ENCODE data around the gene NMT2.

Gene NMT2

DNA sequence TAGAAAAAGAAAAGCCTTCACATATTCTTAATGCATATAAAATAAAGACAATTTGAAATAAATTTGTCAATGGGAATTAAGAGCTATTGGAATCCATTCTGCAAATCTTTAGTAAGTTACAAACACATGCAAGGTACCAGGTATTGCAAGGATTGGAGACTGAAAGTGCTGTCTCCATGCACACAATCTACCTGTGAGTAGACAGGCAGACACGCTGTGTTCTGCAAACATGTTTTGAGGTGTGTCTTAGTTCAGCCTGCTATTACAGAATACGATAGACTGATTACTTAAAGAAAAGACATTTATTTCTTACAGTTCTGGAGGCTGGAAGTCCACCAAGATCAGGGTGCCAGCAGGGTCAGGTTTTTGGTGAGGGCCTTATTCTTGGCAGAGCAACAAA, 10.0 kb downstream of the NMT2 start:
- no peak overlapping the region for H3K27ac ChIP-seq
- no peaks in the 10 kb centered on the region for H3K27me3 ChIP-seq
- H3K4me1 ChIP-seq (ENCODE audit: control insufficient read depth in 1 of 2, insufficient read depth in 1 of 2, low read depth in 1 of 2, low read length in 1 of 2) = no peaks in the 10 kb centered on the region
- H3K9me3 ChIP-seq = no peaks in the 10 kb centered on the region
- no peak overlapping the region for H3K4me3 ChIP-seq (ENCODE audit: low read depth in 1 of 2, low read length in 1 of 2)
- TF ChIP-seq, protein P1, sequence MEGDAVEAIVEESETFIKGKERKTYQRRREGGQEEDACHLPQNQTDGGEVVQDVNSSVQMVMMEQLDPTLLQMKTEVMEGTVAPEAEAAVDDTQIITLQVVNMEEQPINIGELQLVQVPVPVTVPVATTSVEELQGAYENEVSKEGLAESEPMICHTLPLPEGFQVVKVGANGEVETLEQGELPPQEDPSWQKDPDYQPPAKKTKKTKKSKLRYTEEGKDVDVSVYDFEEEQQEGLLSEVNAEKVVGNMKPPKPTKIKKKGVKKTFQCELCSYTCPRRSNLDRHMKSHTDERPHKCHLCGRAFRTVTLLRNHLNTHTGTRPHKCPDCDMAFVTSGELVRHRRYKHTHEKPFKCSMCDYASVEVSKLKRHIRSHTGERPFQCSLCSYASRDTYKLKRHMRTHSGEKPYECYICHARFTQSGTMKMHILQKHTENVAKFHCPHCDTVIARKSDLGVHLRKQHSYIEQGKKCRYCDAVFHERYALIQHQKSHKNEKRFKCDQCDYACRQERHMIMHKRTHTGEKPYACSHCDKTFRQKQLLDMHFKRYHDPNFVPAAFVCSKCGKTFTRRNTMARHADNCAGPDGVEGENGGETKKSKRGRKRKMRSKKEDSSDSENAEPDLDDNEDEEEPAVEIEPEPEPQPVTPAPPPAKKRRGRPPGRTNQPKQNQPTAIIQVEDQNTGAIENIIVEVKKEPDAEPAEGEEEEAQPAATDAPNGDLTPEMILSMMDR (IDR thresholded peaks at IDR 0.05) = no peak
- H3K36me3 ChIP-seq = no peaks in the 10 kb centered on the region

DNA sequence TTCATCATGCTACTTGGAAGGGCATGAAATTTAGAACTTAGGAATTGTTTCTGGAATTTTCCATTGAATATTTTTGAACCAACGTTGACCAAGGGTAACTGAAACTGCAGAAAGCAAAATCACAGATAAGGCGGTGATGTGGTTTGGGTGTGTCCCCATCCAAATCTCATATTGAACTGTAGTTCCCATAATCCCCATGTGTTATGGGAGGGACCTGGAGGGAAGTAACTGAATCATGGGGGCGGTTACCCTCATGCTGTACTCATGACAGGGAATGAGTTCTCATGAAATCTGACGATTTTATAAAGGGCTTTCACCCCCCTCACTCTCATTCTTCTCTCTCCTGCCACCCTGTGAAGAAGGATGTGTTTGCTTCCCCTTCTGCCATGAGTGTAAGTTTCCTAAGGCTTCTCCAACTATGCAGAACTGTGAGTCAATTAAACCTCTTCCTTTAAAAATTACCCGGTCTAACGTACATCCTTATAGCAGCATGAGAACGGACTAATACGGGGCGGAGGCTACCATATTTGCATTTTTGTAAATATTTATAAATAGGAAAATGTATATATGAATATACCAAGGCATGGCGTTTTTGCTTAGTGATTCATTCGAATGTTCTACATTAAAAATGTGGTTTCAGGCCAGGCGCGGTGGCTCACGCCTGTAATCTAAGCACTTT, 12.4 kb downstream of the NMT2 start:
- TF ChIP-seq, protein P1 (IDR thresholded peaks at IDR 0.05) = no peak
- Histone ChIP-seq H3K36me3 (no peaks in the 10 kb centered on the region), H3K9me3 (no peaks in the 10 kb centered on the region), H3K4me3 (ENCODE audit: low read depth in 1 of 2, low read length in 1 of 2) (no peak overlapping the region), H3K27ac (no peak overlapping the region), H3K4me1 (ENCODE audit: control insufficient read depth in 1 of 2, insufficient read depth in 1 of 2, low read depth in 1 of 2, low read length in 1 of 2) (no peaks in the 10 kb centered on the region), H3K27me3 (no peaks in the 10 kb centered on the region)

DNA sequence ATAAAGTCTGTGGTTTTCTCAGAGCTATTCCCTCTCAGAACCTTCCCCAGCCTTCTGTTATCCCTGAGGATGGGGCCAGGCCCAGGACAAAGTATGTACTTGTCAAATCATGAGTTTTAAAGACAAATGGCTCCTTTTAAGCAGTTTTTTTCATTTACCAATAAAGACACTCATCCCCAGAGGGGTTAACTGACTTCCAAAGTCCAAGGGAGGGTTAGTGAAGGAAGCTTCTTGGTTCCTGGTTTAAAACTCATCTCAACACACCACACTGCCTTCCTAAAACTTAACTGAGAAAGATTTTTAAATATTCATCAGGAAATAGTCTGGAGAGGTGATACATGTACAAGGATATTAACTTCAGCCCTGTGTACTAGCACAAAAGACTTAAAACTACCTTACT, 15.9 kb downstream of the NMT2 start:
- H3K36me3 ChIP-seq = no peaks in the 10 kb centered on the region
- no peak overlapping the region for H3K4me3 ChIP-seq (ENCODE audit: low read depth in 1 of 2, low read length in 1 of 2)
- H3K27me3 ChIP-seq = no peaks in the 10 kb centered on the region
- TF ChIP-seq, protein P1 (IDR thresholded peaks at IDR 0.05) = no peak
- H3K27ac ChIP-seq = no peak overlapping the region
- H3K9me3 ChIP-seq = no peaks in the 10 kb centered on the region
- H3K4me1 ChIP-seq (ENCODE audit: control insufficient read depth in 1 of 2, insufficient read depth in 1 of 2, low read depth in 1 of 2, low read length in 1 of 2) = no peaks in the 10 kb centered on the region

DNA sequence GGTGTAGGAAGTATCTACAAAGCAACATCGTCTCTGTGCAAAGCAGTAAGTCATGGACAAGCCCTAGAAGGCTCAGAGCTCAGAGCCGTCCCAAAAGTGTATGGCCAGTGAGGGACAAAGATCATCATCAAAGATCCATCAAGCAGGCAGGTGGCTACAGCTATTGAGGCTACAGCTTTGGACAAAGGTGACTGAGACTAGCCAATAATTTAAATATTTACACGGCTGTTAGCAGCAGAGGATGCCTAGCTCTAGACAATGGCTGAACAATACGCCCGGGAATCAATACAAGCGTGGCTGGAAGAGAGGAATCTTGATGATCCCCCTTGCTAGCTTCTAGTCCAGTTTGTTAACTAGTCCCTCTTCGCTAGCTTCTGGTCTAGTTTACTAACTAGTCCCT, 17.9 kb downstream of the NMT2 start:
- Histone ChIP-seq H3K36me3 (no peaks in the 10 kb centered on the region), H3K9me3 (no peaks in the 10 kb centered on the region), H3K4me1 (ENCODE audit: control insufficient read depth in 1 of 2, insufficient read depth in 1 of 2, low read depth in 1 of 2, low read length in 1 of 2) (no peaks in the 10 kb centered on the region), H3K27me3 (no peaks in the 10 kb centered on the region), H3K27ac (no peak overlapping the region), H3K4me3 (ENCODE audit: low read depth in 1 of 2, low read length in 1 of 2) (no peak overlapping the region)
- TF ChIP-seq, protein P1 (IDR thresholded peaks at IDR 0.05) = no peak

GRCh38 chr10:15149042-15149771, 19.3 kb downstream of the NMT2 start:
- H3K4me1 ChIP-seq (ENCODE audit: control insufficient read depth in 1 of 2, insufficient read depth in 1 of 2, low read depth in 1 of 2, low read length in 1 of 2) = no peaks in the 10 kb centered on the region
- TF ChIP-seq, protein P1 (IDR thresholded peaks at IDR 0.05) = no peak
- no peaks in the 10 kb centered on the region for H3K36me3 ChIP-seq
- H3K27ac ChIP-seq = no peak overlapping the region
- no peak overlapping the region for H3K4me3 ChIP-seq (ENCODE audit: low read depth in 1 of 2, low read length in 1 of 2)
- H3K27me3 ChIP-seq = no peaks in the 10 kb centered on the region
- H3K9me3 ChIP-seq = no peaks in the 10 kb centered on the region
